GM18873 (cell line): ENCODE data around the gene GPR176.

Experiments used
- ATAC-seq: cut with Tn5 transposase; IDR thresholded peaks from one replicate; pipeline ENCODE4 v1.9.1; 2021; ENCODE audit warnings: mild to moderate bottlenecking, moderate library complexity, moderate number of reproducible peaks; ENCODE audit not compliant: unreplicated experiment, low FRiP score

GPR176 gene

GRCh38 chr15:39864116-39864515 is 56.0 kb downstream of the GPR176 start:
- no peak for ATAC-seq

GRCh38 chr15:39860871-39861270 is 59.2 kb downstream of the GPR176 start:
- no peak for ATAC-seq

GRCh38 chr15:39860200-39860599 is 59.9 kb downstream of the GPR176 start:
- ATAC-seq = no peak

- ATAC-seq = no peak
Measured at GRCh38 chr15:39859636-39860035, 60.4 kb downstream of the GPR176 start.

GRCh38 chr15:39857132-39857531 is 62.9 kb downstream of the GPR176 start:
- ATAC-seq = no peak

- no peak for ATAC-seq
Measured at GRCh38 chr15:39856357-39856756, 63.7 kb downstream of the GPR176 start.

- ATAC-seq = no peak
Measured at GRCh38 chr15:39855400-39855799, 64.7 kb downstream of the GPR176 start.

GRCh38 chr15:39854161-39854560 is 65.9 kb downstream of the GPR176 start:
- ATAC-seq = no peak

GRCh38 chr15:39852250-39852649 is 67.8 kb downstream of the GPR176 start:
- ATAC-seq = no peak

GRCh38 chr15:39851500-39852092 is 68.5 kb downstream of the GPR176 start:
- no peak for ATAC-seq

- ATAC-seq = no peak
Measured at GRCh38 chr15:39850436-39850835, 69.6 kb downstream of the GPR176 start.

GRCh38 chr15:39846108-39846507 is 74.0 kb downstream of the GPR176 start:
- ATAC-seq = no peak

GRCh38 chr15:39845582-39845981 is 74.5 kb downstream of the GPR176 start:
- ATAC-seq = no peak

- no peak for ATAC-seq
Measured at GRCh38 chr15:39843565-39843964, 76.5 kb downstream of the GPR176 start.

GRCh38 chr15:39837454-39837853 is 82.6 kb downstream of the GPR176 start:
- ATAC-seq = no peak

GRCh38 chr15:39835550-39835949 is 84.5 kb downstream of the GPR176 start:
- no peak for ATAC-seq

GRCh38 chr15:39834256-39834655 is 85.8 kb downstream of the GPR176 start:
- no peak for ATAC-seq

GRCh38 chr15:39833515-39833981 is 86.5 kb downstream of the GPR176 start:
- no peak for ATAC-seq

GRCh38 chr15:39830166-39830565 is 89.9 kb downstream of the GPR176 start:
- no peak for ATAC-seq

- no peak for ATAC-seq
Measured at GRCh38 chr15:39828374-39828931, 91.6 kb downstream of the GPR176 start.

- ATAC-seq = no peak
Measured at GRCh38 chr15:39826975-39827374, 93.1 kb downstream of the GPR176 start.

GRCh38 chr15:39823634-39824033 is 96.4 kb downstream of the GPR176 start:
- no peak for ATAC-seq
